Activated effector memory CD4-positive, alpha-beta T cell treated with Interleukin-2 at 50 U/mL for 16 hours (primary cell): Measurements from ENCODE around the gene MYCL.
"Not testable (repeated sequence)": the region's sequence is repeated elsewhere in the genome, so short reads cannot be mapped to it uniquely, and the experiment has no call there.

Experiments
- DNase-seq: peaks from one replicate; pipeline ENCODE4 v3.0.0-alpha.2; 2020

The MYCL gene

DNA sequence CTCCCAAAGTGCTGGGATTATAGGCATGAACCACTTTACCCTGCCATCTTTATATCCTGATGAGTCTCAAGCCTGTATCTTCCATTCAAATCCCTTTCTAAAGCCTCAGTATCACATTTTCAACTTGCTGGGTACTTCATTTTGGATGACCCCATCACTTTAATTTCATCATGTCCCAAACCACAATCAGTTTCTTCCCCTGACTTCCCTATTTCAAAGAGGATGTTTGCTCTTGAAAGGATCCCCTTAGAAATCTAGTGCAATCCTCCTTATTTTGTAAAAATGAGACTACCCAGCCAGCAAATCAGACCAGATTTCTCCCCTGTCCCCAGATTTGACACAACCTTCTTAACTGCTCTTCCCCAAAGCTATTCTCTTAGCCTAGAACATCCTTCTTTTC lies 11.4 kb downstream of the MYCL start:
- DNase-seq: no peak

DNA sequence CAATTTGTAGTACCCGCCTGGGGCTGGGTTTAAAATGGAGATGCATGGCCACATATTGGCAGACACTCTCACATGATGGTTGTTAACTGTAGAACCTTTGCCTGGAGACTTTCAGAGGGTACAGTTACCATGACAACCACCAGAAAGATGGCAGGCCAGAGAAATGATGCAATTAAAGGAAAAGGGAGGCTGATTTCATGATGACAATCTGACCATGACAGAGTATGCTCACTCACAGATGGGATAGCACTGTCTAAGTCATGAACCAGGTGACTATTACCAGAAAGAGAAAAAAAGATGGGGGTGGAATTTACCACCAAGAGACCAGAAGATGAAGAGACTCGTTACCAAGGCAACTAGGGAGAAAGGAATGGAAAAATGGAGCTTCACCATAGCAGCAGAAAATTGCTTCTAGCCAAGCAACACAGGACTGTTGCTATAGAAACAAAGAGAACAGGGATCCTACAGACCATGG lies 14.9 kb downstream of the MYCL start:
- DNase-seq: no peak

DNA sequence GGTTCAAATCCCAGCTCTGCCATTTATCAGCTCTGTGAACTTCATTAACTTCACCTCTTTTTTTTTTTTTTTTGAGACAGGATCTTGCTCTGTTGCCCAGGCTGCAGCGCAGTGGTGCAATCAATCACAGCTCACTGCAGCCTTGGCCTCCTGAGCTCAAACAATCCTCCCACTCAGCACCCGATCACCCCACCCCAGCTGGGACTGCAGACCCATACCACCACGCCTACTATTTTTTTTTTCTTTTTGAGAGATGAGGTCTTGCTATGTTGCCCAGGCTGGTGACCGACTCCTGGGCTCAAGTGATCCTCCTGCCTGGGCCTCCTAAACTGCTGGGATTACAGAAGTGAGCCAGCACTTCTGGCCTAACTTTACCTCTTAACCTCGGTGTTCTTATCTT lies 16.2 kb downstream of the MYCL start:
- no peak for DNase-seq

DNA sequence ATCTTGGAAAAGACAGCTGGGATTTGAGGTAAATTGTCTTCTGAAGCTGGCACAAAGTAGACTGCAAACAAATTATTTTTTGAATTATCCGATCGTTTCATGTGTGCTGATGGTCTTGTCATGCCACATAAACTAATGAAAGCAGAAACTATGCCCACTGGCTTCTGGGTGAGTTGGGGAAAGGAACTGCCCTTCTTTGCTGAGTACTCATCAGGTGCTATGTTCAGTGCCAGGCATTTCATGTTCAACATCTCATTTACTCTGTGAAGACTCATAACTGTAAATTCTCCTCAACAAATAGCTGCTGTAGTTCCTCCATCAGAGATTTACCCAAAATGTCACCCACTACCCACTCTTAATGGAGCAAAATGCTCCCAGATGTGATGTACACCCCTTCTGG lies 19.6 kb downstream of the MYCL start:
- no peak for DNase-seq

DNA sequence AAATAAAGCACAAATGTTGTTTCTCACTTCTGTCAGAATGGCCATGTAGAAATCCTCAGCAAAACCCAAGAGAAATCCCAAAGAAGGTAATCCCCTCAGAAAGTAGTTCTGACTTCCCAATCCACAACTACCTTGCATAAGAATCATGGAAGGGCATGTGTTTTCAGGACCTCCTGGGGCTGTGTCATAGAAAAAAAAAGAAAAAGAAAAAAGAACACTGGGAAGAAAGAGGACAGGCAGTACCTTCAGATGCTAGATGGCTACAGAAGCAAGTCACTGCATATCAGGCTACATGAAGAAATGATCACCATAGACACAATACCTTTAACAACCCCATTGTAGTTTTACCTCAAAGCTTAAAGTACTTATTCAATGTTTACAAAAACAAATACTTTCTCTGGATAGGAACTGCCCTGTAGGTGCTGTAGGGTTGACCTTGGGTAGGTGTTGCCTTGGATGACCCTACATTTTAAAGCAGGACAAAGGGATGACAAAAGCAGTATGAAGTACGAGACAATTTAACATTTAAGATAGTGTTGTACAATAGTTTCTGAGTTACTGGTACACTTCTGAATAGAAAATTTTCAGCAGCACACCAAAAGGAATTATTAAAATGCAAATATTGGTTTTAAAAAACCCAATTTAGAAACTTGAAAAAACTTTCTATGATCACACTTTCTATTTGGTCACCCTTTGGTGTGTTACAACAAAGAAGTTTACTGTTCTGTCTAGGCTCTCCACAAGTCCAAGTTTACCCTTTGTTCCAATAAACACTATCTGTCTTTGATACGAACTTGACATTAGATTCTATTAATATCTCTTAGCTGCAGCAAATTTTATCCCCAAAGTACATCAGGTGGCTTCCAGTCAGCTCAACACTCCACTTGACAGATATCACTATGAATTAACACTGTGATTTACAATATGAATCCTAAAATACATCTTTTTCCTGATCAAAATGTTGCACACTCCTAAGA lies 23.4 kb downstream of the MYCL start:
- DNase-seq: no peak

DNA sequence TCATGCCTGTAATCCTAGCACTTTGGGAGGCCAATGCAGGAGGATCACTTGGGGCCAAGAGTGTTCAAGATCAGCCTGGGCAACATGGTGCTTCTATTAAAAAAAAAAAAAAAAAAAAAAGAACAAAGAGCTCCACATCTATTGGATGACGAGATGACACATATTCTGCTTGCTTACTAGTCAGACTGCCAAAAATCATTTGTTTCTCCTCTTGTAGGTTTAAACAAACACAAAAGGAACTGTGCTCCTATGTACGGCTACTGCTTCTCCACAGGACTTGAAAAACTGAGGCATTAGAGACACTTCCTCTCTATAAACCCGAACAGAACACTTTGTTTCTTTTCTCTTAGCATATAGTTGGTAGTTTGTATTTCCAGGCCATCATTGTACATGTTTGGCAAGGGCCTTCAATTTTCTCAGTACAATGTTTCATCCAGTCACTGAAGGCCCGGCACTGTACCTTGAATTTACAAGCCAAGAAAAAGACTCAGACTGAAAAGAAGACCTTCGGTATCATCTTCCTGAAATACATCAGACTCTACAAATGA lies 24.4 kb downstream of the MYCL start:
- DNase-seq: no peak

DNA sequence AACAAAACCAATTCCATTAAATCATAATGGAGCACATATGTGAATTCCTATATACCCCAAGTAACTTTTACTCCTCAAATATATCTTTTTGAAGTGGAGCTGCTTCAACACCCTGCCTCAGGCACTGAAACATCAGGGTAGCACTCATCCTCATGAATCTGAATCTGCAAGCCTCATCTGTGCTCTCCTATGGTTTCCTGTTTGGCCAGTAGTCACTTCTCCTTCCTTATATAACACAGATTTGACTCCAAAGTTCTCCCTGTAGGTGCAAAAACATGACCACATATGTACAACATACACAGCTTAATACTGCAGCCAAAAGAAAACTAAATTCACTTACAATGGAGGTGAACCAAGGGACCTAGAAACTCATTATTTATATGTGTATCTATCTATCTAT lies 25.6 kb downstream of the MYCL start:
- DNase-seq: no peak

DNA sequence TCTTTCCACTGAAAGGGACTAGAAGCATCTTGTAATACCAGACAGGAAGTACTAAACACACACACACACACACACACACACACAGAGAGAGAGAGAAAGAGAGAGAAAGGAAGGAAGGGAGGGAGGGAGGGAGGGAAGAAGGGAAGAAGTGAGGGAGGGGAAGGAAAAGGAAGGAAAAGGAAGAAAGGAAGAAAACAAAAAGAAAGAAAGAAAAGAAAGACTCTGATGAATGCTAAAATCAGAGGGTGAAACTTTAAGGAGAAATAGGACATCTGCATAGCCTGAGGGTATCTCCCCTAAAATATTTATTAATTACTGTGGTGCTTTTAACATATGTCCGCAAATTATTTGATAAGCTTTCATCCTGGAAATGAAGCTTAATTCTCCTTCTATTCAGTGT lies 29.0 kb downstream of the MYCL start:
- no peak for DNase-seq

DNA sequence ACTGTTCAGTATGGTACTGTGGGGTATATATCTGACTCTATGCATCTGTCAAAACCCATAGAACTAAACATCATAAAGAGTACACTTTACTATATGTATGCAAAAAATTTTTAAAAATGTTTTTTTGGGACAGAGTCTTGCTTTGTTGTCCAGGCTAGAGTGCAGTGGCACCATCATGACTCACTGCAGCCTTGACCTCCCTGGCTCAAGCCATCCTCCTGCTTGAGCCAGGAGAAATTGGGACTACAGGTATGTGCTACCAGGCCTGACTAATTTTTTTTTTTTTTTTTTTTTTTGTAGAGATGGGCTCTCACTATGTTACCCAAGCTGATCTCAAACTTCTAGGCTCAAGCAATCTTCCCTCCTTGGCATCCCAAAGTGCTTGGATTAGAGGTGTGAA lies 29.9 kb downstream of the MYCL start:
- no peak for DNase-seq

DNA sequence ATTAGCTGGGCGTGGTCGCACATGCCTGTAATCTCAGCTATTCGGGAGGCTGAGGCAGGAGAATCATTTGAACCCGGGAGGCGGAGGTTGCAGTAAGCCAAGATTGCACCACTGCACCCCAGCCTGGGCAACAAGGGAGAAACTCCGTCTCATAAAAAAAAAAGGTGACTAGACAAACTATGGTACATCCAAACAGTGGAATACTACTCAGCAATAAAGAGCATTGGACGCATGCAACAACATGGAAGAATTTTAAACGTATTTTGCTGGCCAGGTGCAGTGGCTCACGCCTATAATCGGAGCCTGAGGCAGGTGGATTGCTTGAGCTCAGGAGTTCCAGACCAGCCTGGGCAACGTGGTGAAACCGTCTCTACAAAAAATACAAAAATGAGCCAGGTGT lies 30.7 kb downstream of the MYCL start:
- DNase-seq: not testable (repeated sequence)

DNA sequence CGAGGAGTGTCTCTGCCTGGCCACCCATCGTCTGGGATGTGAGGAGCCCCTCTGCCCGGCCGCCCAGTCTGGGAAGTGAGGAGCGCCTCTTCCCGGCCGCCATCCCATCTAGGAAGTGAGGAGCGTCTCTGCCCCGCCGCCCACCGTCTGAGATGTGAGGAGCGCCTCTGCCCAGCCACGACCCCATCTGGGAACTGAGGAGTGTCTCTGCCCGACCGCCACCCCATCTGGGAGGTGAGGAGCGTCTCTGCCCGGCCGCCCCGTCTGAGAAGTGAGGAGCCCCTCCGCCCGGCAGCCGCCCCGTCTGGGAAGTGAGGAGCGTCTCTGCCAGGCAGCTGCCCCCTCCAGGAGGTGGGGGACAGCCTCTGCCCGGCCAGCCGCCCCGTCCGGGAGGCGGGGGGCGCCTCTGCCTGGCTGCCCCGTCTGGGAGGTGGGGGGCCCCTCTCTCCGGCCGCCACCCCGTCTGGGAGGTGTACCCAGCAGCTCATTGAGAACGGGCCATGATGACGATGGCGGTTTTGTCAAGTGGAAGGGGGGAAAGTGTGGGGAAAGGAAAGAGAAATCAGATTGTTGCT lies 32.1 kb downstream of the MYCL start:
- not testable (repeated sequence) for DNase-seq

DNA sequence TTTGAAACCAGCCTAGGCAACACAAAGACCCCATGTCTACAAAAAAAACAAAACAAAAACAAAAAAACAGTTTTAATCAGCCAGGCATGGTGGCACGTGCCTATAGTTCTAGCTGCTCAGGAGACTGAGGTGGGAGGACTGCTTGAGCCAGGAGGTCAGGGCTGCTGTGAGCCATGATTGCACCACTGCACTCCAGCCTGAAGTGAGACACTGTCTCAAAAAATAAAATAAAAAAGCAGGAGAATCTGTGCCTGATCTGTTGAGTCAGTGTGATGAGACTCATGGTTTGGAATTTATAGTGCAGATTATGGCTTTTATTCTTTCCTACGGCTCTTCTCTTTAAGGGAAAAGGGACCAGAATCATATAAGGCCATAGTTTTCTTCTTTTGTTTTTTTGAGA lies 35.0 kb downstream of the MYCL start:
- DNase-seq: no peak

DNA sequence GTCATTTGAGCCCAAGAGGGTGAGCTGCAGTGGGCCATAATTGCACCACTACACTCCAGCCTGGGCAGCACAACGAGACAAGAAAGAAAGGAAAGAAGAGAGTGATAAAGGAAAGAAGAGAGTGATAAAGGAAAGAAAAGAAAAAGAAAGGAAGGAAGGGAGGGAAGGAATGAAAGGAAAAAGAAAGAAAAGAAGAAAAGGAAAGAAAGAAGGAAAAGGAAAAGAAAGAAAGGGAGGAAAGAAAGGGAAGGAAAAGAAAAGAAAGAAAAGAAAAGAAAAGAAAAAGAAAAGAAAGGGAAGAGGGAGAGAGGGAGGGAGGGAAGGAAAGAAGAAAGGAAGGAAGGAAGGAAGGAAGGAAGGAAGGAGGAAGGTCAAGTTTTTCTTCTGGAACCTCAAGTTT lies 36.0 kb downstream of the MYCL start:
- DNase-seq: no peak

DNA sequence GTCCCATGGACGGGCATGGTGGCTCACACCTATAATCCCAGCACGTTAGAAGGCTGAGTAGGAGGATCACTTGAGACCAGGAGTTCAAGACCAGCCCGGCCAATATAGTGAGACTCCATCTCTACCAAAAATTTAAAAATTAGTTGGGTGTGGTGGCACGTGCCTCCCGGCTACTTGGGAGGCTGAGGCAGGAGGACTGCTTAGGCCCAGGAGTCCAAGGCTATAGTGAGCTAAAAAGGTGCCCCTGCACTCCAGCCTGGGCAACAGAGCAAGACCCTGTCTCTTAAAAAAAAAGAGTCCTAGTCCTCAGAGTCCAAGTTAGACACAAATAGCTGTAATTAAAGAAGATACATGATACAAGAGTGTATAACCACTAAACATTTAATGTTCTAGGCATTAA lies 38.5 kb downstream of the MYCL start:
- DNase-seq: no peak

DNA sequence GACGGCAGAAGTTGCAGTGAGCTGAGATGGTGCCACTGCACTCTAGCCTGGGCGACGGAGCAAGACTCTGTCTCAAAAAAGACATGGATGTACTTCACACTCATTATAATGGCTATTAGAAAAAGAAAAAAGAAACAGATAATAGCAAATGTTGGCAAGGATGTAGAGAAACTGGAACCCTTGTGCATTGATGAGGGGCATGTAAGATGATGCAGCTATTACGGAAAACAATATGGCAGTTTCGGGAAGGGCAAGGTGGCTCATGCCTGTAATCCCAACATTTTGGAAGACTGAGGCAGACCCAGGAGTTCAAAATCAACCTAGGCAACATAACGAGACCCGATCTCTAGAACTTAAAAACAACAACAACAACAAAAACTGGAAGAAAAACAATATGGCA lies 40.7 kb downstream of the MYCL start:
- DNase-seq: no peak

DNA sequence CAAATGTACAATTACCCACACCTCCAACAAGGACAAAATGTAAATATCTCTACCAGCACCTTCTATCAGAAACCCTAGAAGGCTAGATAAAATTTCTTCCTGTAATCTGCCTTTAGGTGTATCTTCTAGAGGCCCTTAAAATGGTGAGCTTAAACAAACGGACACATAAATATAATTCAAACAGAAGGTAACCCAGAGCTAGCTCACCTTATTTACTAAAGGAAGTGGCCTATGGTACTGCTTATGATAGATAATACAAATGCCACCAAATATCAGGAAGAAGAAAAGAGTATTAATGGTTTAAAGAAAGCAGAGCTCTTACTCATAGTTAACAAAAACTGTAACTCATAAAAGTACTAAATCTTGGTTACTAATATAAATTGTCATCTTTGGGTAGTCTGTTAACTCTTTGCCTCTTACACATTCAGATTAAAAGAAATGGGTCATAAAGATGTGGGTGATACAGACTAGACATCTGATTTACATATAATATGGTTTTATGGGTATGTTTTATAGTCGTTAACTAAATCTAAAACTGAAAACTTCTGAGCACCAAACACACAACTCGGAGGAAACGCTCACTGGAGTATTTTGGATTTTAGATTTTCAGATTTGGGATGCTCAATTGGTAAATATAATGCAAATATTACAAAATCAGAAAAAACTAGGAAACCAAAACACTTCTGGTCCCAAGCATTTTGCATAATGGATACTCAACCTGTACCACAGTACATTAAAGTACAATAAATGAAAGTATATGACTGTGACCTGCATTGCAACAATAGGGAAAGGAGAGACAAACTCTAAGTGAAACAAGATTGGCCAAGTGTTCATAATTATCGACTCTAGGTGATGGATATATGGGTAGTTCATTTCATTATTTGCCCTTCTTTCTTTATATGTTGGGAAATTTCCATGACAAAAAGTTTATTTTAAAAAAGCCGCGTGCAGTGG lies 41.6 kb downstream of the MYCL start:
- no peak for DNase-seq

DNA sequence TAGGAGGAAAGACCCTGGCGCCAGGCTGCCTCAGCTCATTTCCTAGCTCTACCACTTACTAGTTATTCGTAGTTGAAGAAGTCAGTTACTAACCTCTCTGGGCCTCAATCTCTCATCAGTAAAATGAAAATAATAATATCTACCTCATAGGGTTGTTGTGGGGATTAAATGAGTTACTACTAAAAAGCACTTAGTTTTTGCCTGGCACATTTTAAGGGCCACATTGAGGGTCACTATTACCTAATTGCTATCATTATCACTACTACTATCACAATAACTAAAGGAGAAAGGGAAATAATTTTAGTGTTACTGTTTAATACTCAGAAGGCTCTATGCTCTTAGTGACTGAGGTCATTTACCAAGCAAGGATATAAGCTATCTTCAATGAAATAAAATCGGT lies 43.4 kb downstream of the MYCL start:
- no peak for DNase-seq

DNA sequence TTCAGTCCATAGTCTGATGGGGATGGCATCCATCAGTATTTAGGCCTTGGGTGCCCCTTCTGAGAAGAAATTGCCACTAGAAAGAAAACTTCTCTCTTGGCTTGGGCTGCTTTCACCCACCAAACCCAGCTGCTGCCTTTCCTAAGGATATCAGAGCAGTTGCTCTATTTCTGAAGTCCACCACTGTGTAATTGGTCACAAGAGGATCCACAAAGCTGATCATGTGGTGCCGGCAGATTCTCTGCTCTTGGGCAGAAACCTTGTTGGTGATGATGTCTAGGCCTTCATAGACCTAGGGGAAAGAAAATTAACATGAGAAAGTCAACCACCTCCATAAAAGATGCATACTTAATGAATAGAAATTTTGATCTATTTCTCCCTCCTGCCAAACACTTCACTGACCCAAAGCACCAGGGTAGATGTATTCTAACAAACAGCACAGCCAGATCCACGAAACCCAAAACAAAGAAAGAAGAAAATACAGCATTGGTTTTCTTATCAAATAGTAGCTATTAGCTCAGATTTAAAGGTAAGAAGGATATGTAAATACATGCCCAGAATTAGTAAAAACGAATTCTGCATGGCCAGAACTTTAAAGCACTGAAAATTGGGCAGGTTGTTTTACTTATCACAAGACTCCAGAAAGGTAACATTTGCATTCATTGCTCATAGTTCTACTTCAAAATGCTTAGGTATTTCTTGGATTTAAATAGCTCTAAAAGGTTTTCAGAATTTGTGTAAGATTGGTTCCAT lies 44.4 kb downstream of the MYCL start:
- no peak for DNase-seq

DNA sequence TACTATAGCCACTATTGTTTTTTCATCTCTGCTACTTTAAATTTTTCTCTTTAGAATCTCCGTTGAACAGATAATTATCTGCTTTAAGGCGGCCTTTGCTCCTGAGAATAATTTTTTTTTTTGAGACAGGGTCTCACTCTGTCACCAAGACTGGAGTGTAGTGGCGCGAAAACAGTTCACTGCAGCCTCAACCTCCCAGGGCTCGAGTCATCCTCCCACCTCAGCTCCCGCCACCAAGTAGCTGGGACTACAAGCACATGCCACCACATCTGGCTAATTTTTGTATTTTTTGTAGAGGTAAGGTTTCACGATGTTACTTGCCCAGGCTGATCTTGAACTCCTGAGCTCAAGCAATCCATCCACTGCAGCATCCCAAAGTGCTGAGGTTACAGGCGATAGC lies 47.0 kb downstream of the MYCL start:
- DNase-seq: no peak

DNA sequence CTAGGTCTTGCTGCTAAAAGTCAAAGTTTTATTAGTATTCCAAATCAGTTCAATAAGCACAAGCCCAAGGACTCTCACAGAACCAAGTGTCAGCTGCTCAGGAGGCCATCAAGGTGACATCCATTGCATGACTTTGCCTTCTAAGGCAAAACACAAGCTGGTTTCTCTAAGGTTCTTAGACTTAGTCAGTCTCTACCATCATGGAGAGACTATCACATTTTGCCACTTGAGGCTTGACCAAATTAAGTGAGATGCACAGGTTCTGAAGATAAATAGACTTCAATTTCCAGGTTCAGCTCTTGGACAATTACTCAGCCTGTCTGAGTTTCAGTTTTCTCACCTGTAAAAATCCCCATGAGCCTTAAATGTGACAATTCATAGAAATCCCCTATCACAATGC lies 47.4 kb downstream of the MYCL start:
- no peak for DNase-seq

DNA sequence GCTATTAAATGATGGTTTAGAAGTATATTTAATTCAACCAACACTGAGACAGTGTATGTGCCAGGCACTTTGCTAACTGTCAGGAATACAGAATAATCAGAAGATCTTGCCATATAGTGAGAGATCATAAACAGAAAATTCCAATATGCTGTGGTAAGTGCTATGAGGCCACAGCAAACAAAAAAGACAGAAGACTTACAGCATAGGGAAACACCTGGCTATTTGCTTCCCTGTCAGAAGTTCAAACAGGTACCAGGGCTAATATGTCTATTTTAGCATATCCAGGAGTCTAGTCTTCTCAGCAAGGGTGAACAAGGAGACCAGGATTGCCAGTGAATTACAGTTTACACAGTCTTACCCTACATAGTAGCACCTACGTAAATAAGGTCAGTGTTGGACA lies 48.8 kb downstream of the MYCL start:
- DNase-seq: no peak

DNA sequence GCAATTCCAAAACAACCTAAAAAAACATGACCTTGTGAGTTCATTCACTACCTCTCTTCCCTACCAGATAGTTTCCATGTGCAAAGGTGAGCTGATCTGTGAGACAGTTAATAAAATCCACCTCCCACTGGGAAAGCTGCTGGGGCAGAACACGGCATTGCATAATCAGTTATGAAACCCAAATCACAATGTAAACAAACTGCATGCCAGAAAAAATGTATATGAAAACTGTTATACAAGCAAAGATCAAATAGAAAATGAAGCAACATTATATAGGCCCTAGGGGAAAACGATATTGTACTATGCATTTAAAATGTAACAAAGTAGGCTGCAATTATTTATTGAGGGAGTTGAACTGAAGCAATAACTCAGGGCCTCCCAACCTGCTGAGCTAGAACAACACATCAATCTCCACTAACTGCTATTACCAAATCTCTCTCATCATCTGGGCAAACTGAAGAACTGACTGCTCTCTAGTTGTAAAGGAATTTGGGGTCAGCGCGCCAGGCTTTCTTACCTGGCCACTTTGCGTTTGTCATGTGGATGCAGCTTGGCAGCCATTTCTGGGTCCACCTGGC lies 49.4 kb downstream of the MYCL start:
- no peak for DNase-seq
